Natural killer cell treated with Interleukin-12 subunit alpha and Interleukin-12 subunit beta and Interleukin-15 and Interleukin-18, amount 100 ng/mL, for 72 hours (primary cell): ENCODE data around the gene HDGFL2. TPM values are rescaled to one million over a fixed set of nuclear protein-coding genes. Genes with fewer than 3 reads are reported as not detected.
A peak's percentile ranks its signal among the peaks of the same experiment; 100 is the strongest.

Source experiments
- ATAC-seq, 2 donors: fragments of 150-1000 bp; cut with Tn5 transposase in 1 of 2; sonication (Bioruptor Pico), chemical (Tn5 transposase) in 1 of 2; 2 replicates each; pipeline ENCODE4 v1.10.0; 2021
- DNase-seq: peaks from one replicate; pipeline ENCODE4 v3.0.0; 2022; ENCODE audit warnings: low spot score
- H3K27ac Mint-ChIP-seq, 2 donors: 1 replicate in 1 of 2; 2 replicates in 1 of 2; pipeline ENCODE4 v1.8.0; 2022; ENCODE audit warnings: mixed read lengths in 2 of 2, mild to moderate bottlenecking in 1 of 2, moderate library complexity in 1 of 2
- H3K27me3 Mint-ChIP-seq, 2 donors: 1 replicate in 1 of 2; 2 replicates in 1 of 2; pipeline ENCODE4 v1.8.0; 2022; ENCODE audit warnings: mixed read lengths in 2 of 2
- H3K36me3 Mint-ChIP-seq: one replicate; pipeline ENCODE4 v1.8.0; 2022; ENCODE audit warnings: mixed read lengths
- H3K4me1 Mint-ChIP-seq, 2 donors: 1 replicate in 1 of 2; 2 replicates in 1 of 2; pipeline ENCODE4 v1.8.0; 2022; ENCODE audit warnings: low read depth in 2 of 2, mixed read lengths in 2 of 2, mild to moderate bottlenecking in 1 of 2
- H3K4me3 Mint-ChIP-seq: one replicate; pipeline ENCODE4 v1.8.0; 2022; ENCODE audit warnings: mixed read lengths
- H3K9me3 Mint-ChIP-seq: 2 replicates; pipeline ENCODE4 v1.8.0; 2022; ENCODE audit warnings: mixed read lengths
- total RNA-seq, 2 donors: library from RNA; stranded (reverse); gene quantifications; one replicate each; pipeline ENCODE4 v1.2.3, GENCODE V29; 2022

The HDGFL2 gene
- total RNA-seq = 10 to 100 TPM; 43.3 to 47.6 TPM

DNA sequence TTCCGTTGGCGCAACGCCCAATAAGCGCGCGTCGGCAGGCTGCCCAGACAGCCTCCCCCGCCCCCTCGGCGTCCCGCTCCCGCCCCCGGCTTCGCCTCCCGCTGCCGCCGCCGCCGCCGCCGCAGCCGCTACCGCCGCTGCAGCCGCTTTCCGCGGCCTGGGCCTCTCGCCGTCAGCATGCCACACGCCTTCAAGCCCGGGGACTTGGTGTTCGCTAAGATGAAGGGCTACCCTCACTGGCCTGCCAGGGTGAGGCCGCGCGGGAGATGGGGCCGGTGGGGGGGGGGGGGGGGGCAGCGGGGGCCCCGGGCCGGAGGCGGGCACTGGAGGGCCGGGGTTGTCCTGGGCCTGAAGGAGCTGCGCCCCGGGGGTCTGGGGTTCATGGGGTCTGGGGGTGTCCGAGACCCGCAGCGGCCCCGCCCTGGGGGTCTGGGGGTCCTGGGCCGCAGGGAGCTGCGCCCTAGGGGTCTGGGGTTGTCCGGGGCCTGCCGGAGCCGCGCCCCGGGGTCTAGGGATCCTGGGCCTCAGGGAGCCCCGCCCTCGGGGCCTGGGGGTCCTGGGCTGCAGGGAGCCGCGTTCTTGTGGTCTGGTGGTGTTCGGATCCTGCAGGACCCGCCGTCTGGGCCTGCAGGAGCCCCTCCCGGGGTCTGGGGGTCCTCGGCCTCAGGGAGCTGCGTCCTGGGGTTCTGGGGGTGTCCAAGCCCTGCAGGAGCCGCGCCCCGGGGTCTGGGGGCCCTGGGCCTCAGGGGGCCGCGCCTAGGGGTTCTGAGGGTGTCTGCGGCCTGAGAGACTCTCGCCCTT is at the start of gene HDGFL2:
TSS of gene HDGFL2 (plus strand) at position 124 of the 801 bp plus-strand sequence. CDS start at position 178, 54 bp downstream.
- Mint-ChIP-seq H3K4me3 (peak within 1 kb of the TSS; percentile 76), H3K9me3 (no peaks in the 10 kb centered on the region), H3K4me1 (peaks cover 6 to 23% of the 10 kb centered on the region in 2 donors), H3K27me3 (no peaks in the 10 kb centered on the region), H3K36me3 (no peaks in the 10 kb centered on the region), H3K27ac (peak within 1 kb of the TSS in 1 of 2 donors; percentile 85)
- ATAC-seq (no peak), DNase-seq (no peak)

DNA sequence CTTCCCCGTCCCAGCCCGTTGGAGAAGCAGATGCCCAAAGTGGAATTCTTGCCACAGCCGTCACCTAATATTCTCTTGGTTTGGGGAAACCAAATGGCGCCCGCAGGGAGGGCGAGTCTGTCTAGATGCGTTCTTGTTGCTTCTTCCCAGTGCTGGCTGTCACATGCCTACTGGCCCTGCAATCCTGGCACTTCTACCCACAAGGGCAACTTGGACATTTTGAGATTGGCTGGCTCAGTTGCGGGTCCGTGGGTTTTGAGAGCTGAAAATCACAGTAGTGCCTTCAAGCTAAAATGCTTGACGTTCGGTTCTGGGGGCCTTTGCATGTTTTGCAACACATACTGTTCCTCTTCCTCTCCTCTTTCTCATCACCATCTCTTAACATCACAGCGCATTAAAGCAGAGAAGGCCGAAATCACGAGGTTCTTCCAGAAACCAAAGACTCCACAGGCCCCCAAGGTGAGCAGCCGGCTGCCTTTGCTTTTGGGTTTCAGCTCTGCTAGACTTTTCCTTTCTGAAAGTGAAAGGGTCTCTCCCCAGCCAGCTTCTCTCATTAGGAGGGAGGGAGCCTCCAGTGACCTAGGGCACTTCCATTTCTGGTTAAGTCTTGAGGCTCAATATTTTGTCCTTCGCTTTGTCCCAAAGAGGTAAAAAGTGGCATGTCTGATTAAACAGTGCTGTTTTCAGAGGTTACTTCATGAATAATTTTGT is 48.5 kb upstream of the HDGFL2 start:
- no peak overlapping the region for H3K27ac Mint-ChIP-seq
- DNase-seq (no peak), ATAC-seq (no peak)
- H3K4me3 Mint-ChIP-seq = no peak overlapping the region
- no peaks in the 10 kb centered on the region for H3K27me3 Mint-ChIP-seq
- H3K9me3 Mint-ChIP-seq = no peaks in the 10 kb centered on the region
- H3K4me1 Mint-ChIP-seq = peaks cover 3 to 5% of the 10 kb centered on the region in 2 donors
- peaks cover 11% of the 10 kb centered on the region for H3K36me3 Mint-ChIP-seq

DNA sequence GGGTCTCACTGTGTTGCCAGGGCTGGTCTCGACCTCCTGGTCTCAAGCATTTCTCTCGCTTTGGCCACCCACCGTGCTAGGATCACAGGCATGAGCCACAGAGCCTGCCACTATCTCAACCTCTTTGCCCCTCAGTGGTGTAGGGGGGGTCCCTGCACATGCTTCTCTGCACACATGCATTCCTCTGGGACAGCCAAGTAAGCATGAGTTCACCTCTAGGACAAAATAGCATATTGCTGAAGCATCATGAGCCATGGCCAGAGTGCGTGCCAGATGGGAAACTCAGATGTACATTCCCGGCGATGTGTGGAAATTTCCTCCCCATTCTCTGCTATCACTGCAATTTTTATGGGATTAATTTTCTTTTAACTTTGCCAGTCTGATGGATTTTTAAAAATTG is 46.6 kb upstream of the HDGFL2 start:
- Mint-ChIP-seq H3K4me3 (no peak overlapping the region), H3K9me3 (no peaks in the 10 kb centered on the region), H3K4me1 (peaks cover 3 to 5% of the 10 kb centered on the region in 2 donors), H3K27ac (no peak overlapping the region), H3K36me3 (peaks cover 15% of the 10 kb centered on the region), H3K27me3 (no peaks in the 10 kb centered on the region)
- DNase-seq (no peak), ATAC-seq (no peak)

DNA sequence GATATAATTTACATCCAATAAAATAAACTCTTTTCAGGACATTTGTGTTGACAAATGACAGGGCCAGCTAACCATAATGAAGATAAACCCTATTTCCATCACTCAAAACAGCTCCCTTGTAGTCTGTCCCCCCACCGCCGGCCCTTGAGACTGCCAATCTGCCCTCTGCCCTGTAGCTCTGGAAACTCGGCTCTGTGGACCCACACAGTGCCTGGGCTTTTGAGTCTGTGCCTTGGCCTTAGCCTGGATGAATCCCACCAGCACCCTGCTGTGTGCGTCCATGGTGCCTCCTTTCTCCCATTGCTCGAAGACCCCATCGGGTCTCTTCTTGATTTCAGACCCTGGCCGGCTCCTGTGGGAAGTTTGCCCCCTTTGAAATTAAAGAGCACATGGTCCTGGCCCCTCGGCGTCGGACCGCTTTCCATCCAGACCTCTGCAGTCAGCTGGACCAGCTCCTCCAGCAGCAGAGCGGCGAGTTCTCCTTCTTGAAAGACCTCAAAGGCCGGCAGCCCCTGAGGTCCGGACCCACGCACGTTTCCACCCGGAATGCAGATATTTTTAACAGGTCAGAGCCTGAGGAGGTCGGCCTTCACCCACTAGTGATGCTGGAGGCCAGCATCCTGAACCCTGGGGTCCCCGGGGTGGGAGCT is 43.6 kb upstream of the HDGFL2 start:
- no peak for ATAC-seq
- Mint-ChIP-seq H3K27me3 (no peaks in the 10 kb centered on the region), H3K9me3 (no peaks in the 10 kb centered on the region), H3K36me3 (peaks cover 11% of the 10 kb centered on the region), H3K4me3 (no peak overlapping the region), H3K4me1 (no peaks in the 10 kb centered on the region), H3K27ac (no peak overlapping the region)
- no peak for DNase-seq

DNA sequence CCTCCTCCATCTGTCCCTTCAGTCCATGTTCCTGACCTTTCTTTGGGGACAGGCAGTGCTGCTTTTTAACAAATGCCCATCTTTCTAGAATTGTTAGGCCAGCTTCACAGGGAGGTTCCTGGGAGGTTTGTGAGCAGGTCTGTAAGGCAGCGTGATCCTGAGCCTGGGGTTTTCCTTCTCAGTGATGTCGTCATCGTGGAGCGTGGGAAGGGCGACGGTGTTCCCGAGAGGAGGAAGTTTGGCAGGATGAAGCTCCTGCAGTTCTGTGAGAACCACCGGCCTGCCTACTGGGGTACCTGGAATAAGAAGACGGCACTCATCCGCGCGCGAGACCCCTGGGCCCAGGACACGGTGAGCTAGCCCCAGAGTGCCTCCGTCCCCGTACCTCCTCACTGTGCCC is 42.8 kb upstream of the HDGFL2 start:
- no peaks in the 10 kb centered on the region for H3K27me3 Mint-ChIP-seq

DNA sequence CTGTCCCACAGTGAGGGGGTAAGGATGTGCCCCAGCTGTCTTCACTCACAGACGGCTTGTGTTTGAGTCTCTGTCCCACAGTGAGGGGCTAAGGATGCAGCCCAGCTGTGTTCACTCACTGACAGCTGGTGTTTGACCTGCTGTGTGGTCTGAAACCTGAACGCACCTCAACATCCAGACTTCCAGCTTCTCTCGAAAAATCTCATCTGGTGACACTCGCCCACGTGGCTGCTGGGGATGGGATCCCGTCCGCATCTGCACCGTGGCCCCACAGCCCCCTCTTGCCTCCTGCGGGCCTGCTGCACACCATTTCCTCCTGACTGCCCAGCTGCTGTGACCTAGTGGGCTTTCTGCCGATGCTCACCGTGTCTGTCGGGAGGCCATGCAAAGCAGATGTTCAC is 42.3 kb upstream of the HDGFL2 start:
- ATAC-seq (no peak), DNase-seq (no peak)
- H3K36me3 Mint-ChIP-seq = peaks cover 11% of the 10 kb centered on the region
- no peaks in the 10 kb centered on the region for H3K9me3 Mint-ChIP-seq
- H3K4me3 Mint-ChIP-seq = no peak overlapping the region
- H3K27me3 Mint-ChIP-seq = no peaks in the 10 kb centered on the region
- H3K27ac Mint-ChIP-seq = no peak overlapping the region
- H3K4me1 Mint-ChIP-seq = peaks cover 0 to 3% of the 10 kb centered on the region in 2 donors

More for the DNA sequence above, 42.8 kb upstream of the HDGFL2 start:
- Mint-ChIP-seq H3K27ac (no peak overlapping the region), H3K9me3 (no peaks in the 10 kb centered on the region), H3K4me3 (no peak overlapping the region), H3K4me1 (no peaks in the 10 kb centered on the region), H3K36me3 (peaks cover 11% of the 10 kb centered on the region)
- DNase-seq = no peak
- ATAC-seq = no peak

GRCh38 chr19:4430760-4431159 is 41.3 kb upstream of the HDGFL2 start:
- DNase-seq = no peak
- Mint-ChIP-seq H3K4me1 (peaks cover 0 to 4% of the 10 kb centered on the region in 2 donors), H3K9me3 (no peaks in the 10 kb centered on the region), H3K36me3 (peaks cover 9% of the 10 kb centered on the region), H3K4me3 (no peak overlapping the region), H3K27ac (no peak overlapping the region), H3K27me3 (no peaks in the 10 kb centered on the region)
- peak; percentile 54 to 62 for ATAC-seq

DNA sequence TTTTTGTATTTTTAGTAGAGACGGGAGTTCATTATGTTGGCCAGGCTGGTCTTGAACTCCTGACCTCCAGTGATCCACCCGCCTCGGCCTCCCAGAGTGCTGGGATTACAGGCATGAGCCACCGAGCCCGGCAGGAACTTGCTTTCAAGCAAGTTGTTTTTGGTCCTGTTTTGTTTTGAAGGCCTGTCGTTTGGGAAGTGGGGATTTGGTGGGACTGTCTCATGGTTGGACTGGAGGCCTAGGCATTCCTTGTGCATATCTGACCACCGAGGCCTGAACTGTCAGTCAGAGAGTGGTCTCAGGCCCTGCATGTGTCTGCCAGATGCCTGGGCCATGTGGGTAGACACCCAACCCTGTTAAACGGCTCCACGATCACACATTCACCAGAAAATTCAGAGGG is 40.8 kb upstream of the HDGFL2 start:
- Mint-ChIP-seq H3K9me3 (no peaks in the 10 kb centered on the region), H3K4me1 (peaks cover 0 to 4% of the 10 kb centered on the region in 2 donors), H3K4me3 (no peak overlapping the region), H3K27ac (no peak overlapping the region), H3K27me3 (no peaks in the 10 kb centered on the region), H3K36me3 (peaks cover 6% of the 10 kb centered on the region)
- DNase-seq = no peak
- no peak for ATAC-seq

DNA sequence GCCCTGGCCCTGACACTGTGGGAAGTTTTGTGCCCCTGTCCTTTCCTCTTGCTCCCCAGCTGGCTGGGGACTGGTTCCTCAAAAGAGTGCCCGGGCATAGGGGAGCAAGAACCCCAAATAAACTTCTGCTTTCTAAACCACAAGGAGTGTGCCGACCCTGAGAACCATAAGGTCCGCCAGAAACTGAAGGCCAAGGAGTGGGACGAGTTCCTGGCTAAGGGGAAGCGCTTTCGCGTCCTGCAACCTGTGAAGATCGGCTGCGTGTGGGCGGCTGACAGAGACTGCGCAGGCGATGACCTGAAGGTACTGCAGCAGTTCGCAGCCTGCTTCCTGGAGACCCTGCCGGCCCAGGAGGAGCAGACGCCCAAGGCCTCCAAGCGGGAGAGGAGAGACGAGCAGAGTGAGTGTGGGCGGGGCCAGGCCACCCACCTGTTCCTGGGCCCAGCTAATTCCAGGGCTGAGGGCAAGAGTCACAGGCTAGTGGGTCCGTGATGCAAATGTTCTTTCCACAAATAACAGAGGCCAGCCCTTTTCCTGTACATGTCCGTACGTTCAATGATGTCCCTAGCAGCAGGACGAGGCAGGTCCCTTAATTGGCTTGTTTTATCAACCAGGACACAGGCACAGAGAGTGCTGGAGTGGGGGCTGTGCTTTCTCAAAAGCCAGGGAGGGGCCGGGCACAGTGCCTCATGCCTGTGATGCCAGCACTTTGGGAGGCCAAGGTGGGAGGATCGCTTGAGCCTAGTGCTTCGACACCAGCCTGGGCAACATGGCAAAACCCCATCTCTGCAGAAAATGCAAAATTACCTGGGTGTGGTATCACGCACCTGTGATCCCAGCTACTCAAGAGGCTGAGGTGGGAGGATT is 40.1 kb upstream of the HDGFL2 start:
- no peak for DNase-seq
- H3K9me3 Mint-ChIP-seq = no peaks in the 10 kb centered on the region
- peaks cover 0 to 4% of the 10 kb centered on the region in 2 donors for H3K4me1 Mint-ChIP-seq
- no peaks in the 10 kb centered on the region for H3K27me3 Mint-ChIP-seq
- H3K36me3 Mint-ChIP-seq = peaks cover 6% of the 10 kb centered on the region
- no peak overlapping the region for H3K27ac Mint-ChIP-seq
- no peak overlapping the region for H3K4me3 Mint-ChIP-seq
- no peak for ATAC-seq

DNA sequence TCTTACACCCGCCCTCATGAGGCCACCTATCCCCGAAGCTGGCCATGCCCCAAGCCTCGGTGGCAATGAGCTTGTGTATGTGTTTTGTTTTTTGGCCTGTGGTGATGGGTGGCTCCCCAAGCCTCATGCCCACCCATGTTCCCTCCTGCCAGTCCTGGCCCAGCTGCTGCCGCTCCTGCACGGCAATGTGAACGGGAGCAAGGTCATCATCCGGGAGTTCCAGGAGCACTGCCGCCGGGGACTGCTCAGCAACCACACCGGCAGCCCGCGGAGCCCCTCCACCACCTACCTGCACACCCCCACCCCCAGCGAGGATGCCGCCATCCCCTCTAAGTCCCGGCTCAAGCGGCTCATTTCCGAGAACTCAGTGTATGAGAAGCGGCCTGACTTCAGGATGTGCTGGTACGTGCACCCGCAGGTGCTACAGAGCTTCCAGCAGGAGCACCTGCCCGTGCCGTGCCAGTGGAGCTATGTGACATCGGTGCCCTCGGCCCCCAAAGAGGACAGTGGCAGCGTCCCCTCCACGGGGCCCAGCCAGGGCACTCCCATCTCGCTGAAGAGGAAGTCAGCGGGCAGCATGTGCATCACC is 39.1 kb upstream of the HDGFL2 start:
- peaks cover 0 to 4% of the 10 kb centered on the region in 2 donors for H3K4me1 Mint-ChIP-seq
- H3K4me3 Mint-ChIP-seq = no peak overlapping the region
- no peak for DNase-seq
- H3K27ac Mint-ChIP-seq = no peak overlapping the region
- H3K9me3 Mint-ChIP-seq = no peaks in the 10 kb centered on the region
- no peaks in the 10 kb centered on the region for H3K27me3 Mint-ChIP-seq
- peaks cover 6% of the 10 kb centered on the region for H3K36me3 Mint-ChIP-seq
- no peak for ATAC-seq

DNA sequence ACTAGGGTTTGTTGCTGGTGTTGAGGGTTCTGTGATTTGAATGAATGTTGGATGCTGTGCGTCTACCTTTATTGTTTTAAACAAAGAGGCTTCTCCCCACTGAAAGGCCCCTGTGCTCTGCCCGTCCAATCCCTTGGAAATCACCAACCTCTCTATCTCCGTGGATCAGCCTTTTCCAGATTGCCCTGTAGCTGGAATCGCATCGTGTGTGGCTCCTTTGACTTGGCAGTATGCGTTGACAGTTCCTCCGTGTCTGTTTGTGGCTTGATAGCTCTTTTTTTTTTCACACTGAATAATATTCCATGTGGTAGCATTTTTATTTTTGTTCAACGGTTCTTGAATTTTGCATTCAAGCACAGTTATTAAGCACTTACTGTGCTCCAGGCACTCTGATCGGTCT is 37.7 kb upstream of the HDGFL2 start:
- no peaks in the 10 kb centered on the region for H3K9me3 Mint-ChIP-seq
- no peaks in the 10 kb centered on the region for H3K27me3 Mint-ChIP-seq
- DNase-seq (no peak), ATAC-seq (no peak)
- H3K27ac Mint-ChIP-seq = no peak overlapping the region
- peaks cover 0 to 6% of the 10 kb centered on the region in 2 donors for H3K4me1 Mint-ChIP-seq
- H3K36me3 Mint-ChIP-seq = peaks cover 8% of the 10 kb centered on the region
- H3K4me3 Mint-ChIP-seq = no peak overlapping the region

DNA sequence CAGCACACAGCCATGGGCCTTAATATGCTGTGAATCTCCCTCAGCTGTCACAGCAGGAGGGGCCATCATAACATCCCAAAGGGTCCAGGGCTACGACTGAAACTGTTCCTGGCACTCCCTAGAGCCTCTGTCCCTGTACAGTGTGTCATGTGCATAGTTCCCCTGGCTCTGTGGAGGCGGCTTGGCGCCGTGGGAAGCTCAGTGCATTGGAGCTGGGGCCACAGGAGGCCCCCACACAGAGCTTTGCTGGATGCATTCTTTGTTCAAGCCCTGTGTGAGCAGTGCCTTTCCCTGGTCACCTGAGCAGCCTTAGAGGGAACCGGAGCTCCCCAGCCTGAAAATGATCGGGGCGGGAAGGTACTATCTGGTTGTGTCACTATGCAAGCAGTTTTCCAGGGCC is 35.9 kb upstream of the HDGFL2 start:
- Mint-ChIP-seq H3K4me3 (no peak overlapping the region), H3K27ac (no peak overlapping the region), H3K36me3 (peaks cover 4% of the 10 kb centered on the region), H3K9me3 (no peaks in the 10 kb centered on the region), H3K4me1 (peaks cover 0 to 7% of the 10 kb centered on the region in 2 donors), H3K27me3 (no peaks in the 10 kb centered on the region)
- no peak for DNase-seq
- no peak for ATAC-seq

GRCh38 chr19:4437103-4437502 is 35.0 kb upstream of the HDGFL2 start:
- DNase-seq (no peak), ATAC-seq (no peak)
- Mint-ChIP-seq H3K9me3 (no peaks in the 10 kb centered on the region), H3K27ac (no peak overlapping the region), H3K27me3 (no peaks in the 10 kb centered on the region), H3K36me3 (peaks cover 4% of the 10 kb centered on the region), H3K4me3 (no peak overlapping the region), H3K4me1 (peaks cover 0 to 9% of the 10 kb centered on the region in 2 donors)
